ENCODE results near the gene MRGPRF. TPM values are rescaled to one million over a fixed set of nuclear protein-coding genes. Genes with fewer than 3 reads are reported as not detected.

The MRGPRF gene
- total RNA-seq, 1 experiment from 2014 or later, result 0.76 TPM

- DNase-seq (ENCODE audit: low read depth, low spot score), result peak; percentile 27
- intact Hi-C loops (cut with micrococcal nuclease), result no loop called here
- BruUV-seq (replicated peaks), result no TSS peak
- CTCF ChIA-PET, result interaction anchor here (1.5 kb wide), 1 partner anchor 10 kb away, joined by 6 read pairs; no protein-coding TSS in a partner anchor
- Histone ChIP-seq H3K9me3 (ENCODE audit: control insufficient read depth in 1 of 2, insufficient read depth in 1 of 2, low read depth in 1 of 2, low read length in 2 of 2) (no peaks in the 10 kb centered on the region), H3K4me1 (ENCODE audit: control insufficient read depth in 1 of 2, insufficient read depth in 2 of 2, low read length in 2 of 2) (peaks cover 0 to 14% of the 10 kb centered on the region in 2 experiments; a peak in 2 of 4 replicates), H3K27ac (ENCODE audit: low read depth, low read length) (no peak overlapping the region), H3K79me2 (ENCODE audit: insufficient read depth, low read length) (no peaks in the 10 kb centered on the region), H3K4me2 (ENCODE audit: low read length) (0 out of 2 replicates have a peak overlapping the region, but pooled peaks have one; percentile 23), H3K27me3 (ENCODE audit: insufficient read depth, low read length) (no peaks in the 10 kb centered on the region), H4K20me1 (ENCODE audit: insufficient read depth) (no peaks in the 10 kb centered on the region), H3K36me3 (ENCODE audit: control insufficient read depth in 1 of 2, insufficient read depth in 2 of 2, low read length in 2 of 2) (no peaks in the 10 kb centered on the region), H3K4me3 (replicated peaks in 1 of 2; ENCODE audit: low read depth in 1 of 2, low read length in 2 of 2) (no peak overlapping the region), H2AFZ (ENCODE audit: low read depth, low read length, poor library complexity, severe bottlenecking) (no peak overlapping the region), H3K9me2 (ENCODE audit: insufficient read depth) (no peaks in the 10 kb centered on the region), H3K9ac (ENCODE audit: low read length) (0 out of 2 replicates have a peak overlapping the region, but pooled peaks have one; percentile 7)
- POLR2A ChIA-PET, result no interaction called here
- TF ChIP-seq ZFX (IDR thresholded peaks at IDR 0.05) (no peak), EZH2 (IDR thresholded peaks at IDR 0.05) (no peak)
- TF ChIP-seq, protein P1, sequence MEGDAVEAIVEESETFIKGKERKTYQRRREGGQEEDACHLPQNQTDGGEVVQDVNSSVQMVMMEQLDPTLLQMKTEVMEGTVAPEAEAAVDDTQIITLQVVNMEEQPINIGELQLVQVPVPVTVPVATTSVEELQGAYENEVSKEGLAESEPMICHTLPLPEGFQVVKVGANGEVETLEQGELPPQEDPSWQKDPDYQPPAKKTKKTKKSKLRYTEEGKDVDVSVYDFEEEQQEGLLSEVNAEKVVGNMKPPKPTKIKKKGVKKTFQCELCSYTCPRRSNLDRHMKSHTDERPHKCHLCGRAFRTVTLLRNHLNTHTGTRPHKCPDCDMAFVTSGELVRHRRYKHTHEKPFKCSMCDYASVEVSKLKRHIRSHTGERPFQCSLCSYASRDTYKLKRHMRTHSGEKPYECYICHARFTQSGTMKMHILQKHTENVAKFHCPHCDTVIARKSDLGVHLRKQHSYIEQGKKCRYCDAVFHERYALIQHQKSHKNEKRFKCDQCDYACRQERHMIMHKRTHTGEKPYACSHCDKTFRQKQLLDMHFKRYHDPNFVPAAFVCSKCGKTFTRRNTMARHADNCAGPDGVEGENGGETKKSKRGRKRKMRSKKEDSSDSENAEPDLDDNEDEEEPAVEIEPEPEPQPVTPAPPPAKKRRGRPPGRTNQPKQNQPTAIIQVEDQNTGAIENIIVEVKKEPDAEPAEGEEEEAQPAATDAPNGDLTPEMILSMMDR (IDR thresholded peaks at IDR 0.05 in 2 of 3, conservative IDR thresholded peaks at IDR 0.05 in 1 of 3; ENCODE audit: borderline replicate concordance in 1 of 3, insufficient read depth in 1 of 3, low read depth in 2 of 3, low read length in 2 of 3), result peak in 2 of 3 experiments; percentile 51 to 63; a peak in 4 of 6 replicates
- ATAC-seq, result peak; percentile 81
- RAD21 ChIA-PET (ENCODE audit: low non-redundant PET in 1 of 2, low total read pairs in 2 of 2, uncharacterized antibody in 2 of 2, unreplicated experiment in 2 of 2), result no interaction called here
These were observed 12.2 kb downstream of the MRGPRF start for GRCh38 chr11:69000831-69001242.

DNA sequence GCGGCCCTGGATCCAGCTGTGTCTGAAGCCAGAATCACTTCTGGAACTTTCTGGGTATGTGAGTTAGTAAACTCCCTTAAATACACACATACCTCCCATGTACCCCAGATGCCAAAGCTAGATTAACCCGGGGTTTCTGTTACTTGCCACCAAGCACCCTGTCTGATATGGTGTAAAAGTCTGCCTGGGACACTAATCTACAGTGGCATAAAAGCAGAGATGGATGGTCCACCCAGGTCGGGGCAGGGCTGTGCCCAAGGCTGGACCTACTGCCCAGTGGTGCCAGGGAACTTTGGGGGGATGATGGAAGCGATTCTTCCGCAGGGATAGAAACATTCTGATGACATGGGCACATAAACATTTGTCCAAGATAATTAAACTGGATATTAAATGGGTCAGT lies 12.7 kb downstream of the MRGPRF start:
- CTCF ChIA-PET, result interaction anchor here (1.5 kb wide), 1 partner anchor 10 kb away, joined by 6 read pairs; no protein-coding TSS in a partner anchor
- TF ChIP-seq ELF1 (IDR thresholded peaks at IDR 0.05; ENCODE audit: borderline replicate concordance, low read depth) (no peak), EZH2phosphoT487 (IDR thresholded peaks at IDR 0.05; ENCODE audit: borderline replicate concordance) (no peak), SRF (IDR thresholded peaks at IDR 0.05; ENCODE audit: low read depth) (no peak), POLR2A (IDR thresholded peaks at IDR 0.05; ENCODE audit: borderline replicate concordance, extremely low read depth, insufficient read depth, insufficient read length) (no peak), SP1 (IDR thresholded peaks at IDR 0.05; ENCODE audit: low read depth) (no peak), EGR1 (IDR thresholded peaks at IDR 0.05; ENCODE audit: low read depth) (no peak), EZH2 (IDR thresholded peaks at IDR 0.05) (no peak), RAD21 (IDR thresholded peaks at IDR 0.05; ENCODE audit: low read depth) (no peak), ZBTB33 (IDR thresholded peaks at IDR 0.05; ENCODE audit: extremely low read depth, insufficient replicate concordance, low read length) (no peak), JUND (IDR thresholded peaks at IDR 0.05) (no peak), CEBPB (IDR thresholded peaks at IDR 0.05; ENCODE audit: low read depth) (no peak)
- TF ChIP-seq, protein P2, sequence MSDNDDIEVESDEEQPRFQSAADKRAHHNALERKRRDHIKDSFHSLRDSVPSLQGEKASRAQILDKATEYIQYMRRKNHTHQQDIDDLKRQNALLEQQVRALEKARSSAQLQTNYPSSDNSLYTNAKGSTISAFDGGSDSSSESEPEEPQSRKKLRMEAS (IDR thresholded peaks at IDR 0.05), result no peak
- TF ChIP-seq, protein P3, sequence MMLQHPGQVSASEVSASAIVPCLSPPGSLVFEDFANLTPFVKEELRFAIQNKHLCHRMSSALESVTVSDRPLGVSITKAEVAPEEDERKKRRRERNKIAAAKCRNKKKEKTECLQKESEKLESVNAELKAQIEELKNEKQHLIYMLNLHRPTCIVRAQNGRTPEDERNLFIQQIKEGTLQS (IDR thresholded peaks at IDR 0.05), result no peak

More for the DNA sequence above, 12.7 kb downstream of the MRGPRF start:
- H3K27ac ChIP-seq (ENCODE audit: low read depth, low read length), result no peak overlapping the region
- H3K9me2 ChIP-seq (ENCODE audit: insufficient read depth), result no peaks in the 10 kb centered on the region
- H3K4me3 ChIP-seq (replicated peaks in 1 of 2; ENCODE audit: low read depth in 1 of 2, low read length in 2 of 2), result no peak overlapping the region
- 0 out of 2 replicates have a peak overlapping the region, but pooled peaks have one; percentile 7 for H3K9ac ChIP-seq (ENCODE audit: low read length)
- intact Hi-C loops (cut with micrococcal nuclease), result no loop called here
- H3K79me2 ChIP-seq (ENCODE audit: insufficient read depth, low read length), result no peaks in the 10 kb centered on the region
- DNase-seq (ENCODE audit: low read depth, low spot score) (no peak), ATAC-seq (no peak)
- BruUV-seq (replicated peaks), result no TSS peak
- no peaks in the 10 kb centered on the region for H3K36me3 ChIP-seq (ENCODE audit: control insufficient read depth in 1 of 2, insufficient read depth in 2 of 2, low read length in 2 of 2)
- H4K20me1 ChIP-seq (ENCODE audit: insufficient read depth), result no peaks in the 10 kb centered on the region
- H3K27me3 ChIP-seq (ENCODE audit: insufficient read depth, low read length), result no peaks in the 10 kb centered on the region
- H3K9me3 ChIP-seq (ENCODE audit: control insufficient read depth in 1 of 2, insufficient read depth in 1 of 2, low read depth in 1 of 2, low read length in 2 of 2), result no peaks in the 10 kb centered on the region
- ChIA-PET RAD21 (ENCODE audit: low non-redundant PET in 1 of 2, low total read pairs in 2 of 2, uncharacterized antibody in 2 of 2, unreplicated experiment in 2 of 2) (no interaction called here), POLR2A (no interaction called here)
- no peak overlapping the region for H2AFZ ChIP-seq (ENCODE audit: low read depth, low read length, poor library complexity, severe bottlenecking)
- no peak overlapping the region for H3K4me2 ChIP-seq (ENCODE audit: low read length)
- peaks cover 0 to 14% of the 10 kb centered on the region in 2 experiments; a peak in 2 of 4 replicates for H3K4me1 ChIP-seq (ENCODE audit: control insufficient read depth in 1 of 2, insufficient read depth in 2 of 2, low read length in 2 of 2)
